Smooth muscle cell (in vitro differentiated cells): ENCODE measurements around the gene FLRT1. TPM values are rescaled to one million over a fixed set of nuclear protein-coding genes. Genes with fewer than 3 reads are reported as not detected.

Experiments used
- DNase-seq: peaks from one replicate; lab custom pipeline; 2025; ENCODE audit not compliant: unreplicated experiment; lab: John Stamatoyannopoulos, UW
- H2AFZ ChIP-seq: fragments of 200-600 bp; sonication (generic); 2 replicates; pipeline ENCODE4 v1.6.0; 2016; ENCODE audit warnings: antibody characterized with exemption, low read depth, mild to moderate bottlenecking
- H3F3A ChIP-seq: fragments of 200-600 bp; sonication (generic); 2 replicates; pipeline ENCODE4 v1.6.0; 2017; ENCODE audit warnings: antibody characterized with exemption, low read depth
- H3K27ac ChIP-seq: fragments of 200-600 bp; sonication (generic); 2 replicates; pipeline ENCODE4 v1.5.1; 2016; ENCODE audit warnings: low read depth, mild to moderate bottlenecking
- H3K27me3 ChIP-seq: fragments of 200-600 bp; sonication (generic); 2 replicates; pipeline ENCODE4 v1.6.1; 2016; ENCODE audit warnings: low read depth, mild to moderate bottlenecking
- H3K36me3 ChIP-seq: fragments of 200-600 bp; sonication (generic); 2 replicates; pipeline ENCODE4 v1.5.1; 2016; ENCODE audit warnings: low read depth
- H3K4me1 ChIP-seq: fragments of 200-600 bp; sonication (generic); 2 replicates; pipeline ENCODE4 v1.5.1; 2016; ENCODE audit warnings: low read depth
- H3K4me2 ChIP-seq: fragments of 200-600 bp; sonication (generic); 2 replicates; pipeline ENCODE4 v1.6.0; 2016; ENCODE audit warnings: mild to moderate bottlenecking
- H3K4me3 ChIP-seq: fragments of 200-600 bp; sonication (generic); 2 replicates; pipeline ENCODE4 v1.5.1; 2016; ENCODE audit warnings: mild to moderate bottlenecking
- H3K79me2 ChIP-seq: fragments of 200-600 bp; sonication (generic); 2 replicates; pipeline ENCODE4 v1.6.0; 2016; ENCODE audit warnings: low read depth, mild to moderate bottlenecking
- H3K9ac ChIP-seq: fragments of 200-600 bp; sonication (generic); 2 replicates; pipeline ENCODE4 v1.6.0; 2016; ENCODE audit warnings: low read depth
- H3K9me3 ChIP-seq: fragments of 200-600 bp; sonication (generic); replicated peaks from 2 replicates; pipeline ENCODE4 v1.5.1; 2016; ENCODE audit warnings: low read depth
- H4K20me1 ChIP-seq: fragments of 200-600 bp; sonication (generic); 2 replicates; pipeline ENCODE4 v1.6.0; 2016; ENCODE audit warnings: low read depth
- WGBS: methylation state at CpG from one replicate; pipeline ENCODE4 v1.1.7; 2016; ENCODE audit warnings: low lambda C conversion rate; 5-methylcytosine and 5-hydroxymethylcytosine counted together
- polyA plus RNA-seq: library from polyadenylated mRNA; unstranded; fragments of >200 nt; fragmentation: Nextera tagmentation; extraction: Ambion mirVana; gene quantifications from 2 replicates; pipeline ENCODE4 v1.2.1, GENCODE V29; 2016
- total RNA-seq: library from RNA; depleted of rRNA; stranded (reverse); fragments of >200 nt; gene quantifications from 2 replicates; pipeline ENCODE4 v1.2.3, GENCODE V29; 2014
- TF ChIP-seq, protein P1 (sequence below): fragments of 200-600 bp; sonication (generic); IDR thresholded peaks from 2 replicates; pipeline ENCODE4 v1.5.1; 2017; ENCODE audit warnings: borderline replicate concordance, mild to moderate bottlenecking, antibody characterized with exemption; ENCODE audit not compliant: insufficient read depth, poor library complexity, severe bottlenecking

Gene FLRT1
- total and polyA plus RNA-seq, 2 experiments from 2014 or later: 0.26 to 0.76 TPM

GRCh38 chr11:64074239-64074638, 38.5 kb downstream of the FLRT1 start:
- peaks cover 17% of the 10 kb centered on the region for H3K4me1 ChIP-seq
- 78% methylated on average over 10 of the region's 10 CpGs for WGBS

GRCh38 chr11:64076758-64077157, 41.0 kb downstream of the FLRT1 start:
- Histone ChIP-seq H3K9me3 (no peaks in the 10 kb centered on the region), H3K4me3 (no peak overlapping the region)
- WGBS: 78% methylated on average over 8 of the region's 8 CpGs

More at GRCh38 chr11:64074239-64074638, 38.5 kb downstream of the FLRT1 start:
- H3K27me3 ChIP-seq: no peaks in the 10 kb centered on the region
- no peak overlapping the region for H3K4me3 ChIP-seq
- H3K27ac ChIP-seq: no peak overlapping the region
- no peaks in the 10 kb centered on the region for H3K79me2 ChIP-seq
- no peak overlapping the region for H3K9ac ChIP-seq
- H3K4me2 ChIP-seq: no peak overlapping the region
- no peaks in the 10 kb centered on the region for H3F3A ChIP-seq
- TF ChIP-seq, protein P1, sequence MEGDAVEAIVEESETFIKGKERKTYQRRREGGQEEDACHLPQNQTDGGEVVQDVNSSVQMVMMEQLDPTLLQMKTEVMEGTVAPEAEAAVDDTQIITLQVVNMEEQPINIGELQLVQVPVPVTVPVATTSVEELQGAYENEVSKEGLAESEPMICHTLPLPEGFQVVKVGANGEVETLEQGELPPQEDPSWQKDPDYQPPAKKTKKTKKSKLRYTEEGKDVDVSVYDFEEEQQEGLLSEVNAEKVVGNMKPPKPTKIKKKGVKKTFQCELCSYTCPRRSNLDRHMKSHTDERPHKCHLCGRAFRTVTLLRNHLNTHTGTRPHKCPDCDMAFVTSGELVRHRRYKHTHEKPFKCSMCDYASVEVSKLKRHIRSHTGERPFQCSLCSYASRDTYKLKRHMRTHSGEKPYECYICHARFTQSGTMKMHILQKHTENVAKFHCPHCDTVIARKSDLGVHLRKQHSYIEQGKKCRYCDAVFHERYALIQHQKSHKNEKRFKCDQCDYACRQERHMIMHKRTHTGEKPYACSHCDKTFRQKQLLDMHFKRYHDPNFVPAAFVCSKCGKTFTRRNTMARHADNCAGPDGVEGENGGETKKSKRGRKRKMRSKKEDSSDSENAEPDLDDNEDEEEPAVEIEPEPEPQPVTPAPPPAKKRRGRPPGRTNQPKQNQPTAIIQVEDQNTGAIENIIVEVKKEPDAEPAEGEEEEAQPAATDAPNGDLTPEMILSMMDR: no peak
- no peaks in the 10 kb centered on the region for H3K9me3 ChIP-seq
- H4K20me1 ChIP-seq: peaks cover 27% of the 10 kb centered on the region
- no peak overlapping the region for H2AFZ ChIP-seq
- no peak for DNase-seq
- H3K36me3 ChIP-seq: no peaks in the 10 kb centered on the region

GRCh38 chr11:64077607-64078006, 41.9 kb downstream of the FLRT1 start:
- Histone ChIP-seq H3K27me3 (no peaks in the 10 kb centered on the region), H3F3A (no peaks in the 10 kb centered on the region), H3K4me1 (no peaks in the 10 kb centered on the region), H3K9ac (no peak overlapping the region), H3K27ac (no peak overlapping the region), H3K79me2 (no peaks in the 10 kb centered on the region), H2AFZ (no peak overlapping the region), H4K20me1 (peaks cover 25% of the 10 kb centered on the region), H3K4me3 (no peak overlapping the region), H3K9me3 (no peaks in the 10 kb centered on the region), H3K4me2 (no peak overlapping the region), H3K36me3 (no peaks in the 10 kb centered on the region)
- DNase-seq: no peak
- TF ChIP-seq, protein P1: no peak
- WGBS: 94% methylated on average over 12 of the region's 12 CpGs

More at GRCh38 chr11:64076758-64077157, 41.0 kb downstream of the FLRT1 start:
- Histone ChIP-seq H3K36me3 (no peaks in the 10 kb centered on the region), H3K9ac (no peak overlapping the region), H3K4me2 (no peak overlapping the region), H3K27ac (no peak overlapping the region), H3K4me1 (no peaks in the 10 kb centered on the region), H3K79me2 (no peaks in the 10 kb centered on the region), H3K27me3 (no peaks in the 10 kb centered on the region), H3F3A (no peaks in the 10 kb centered on the region), H4K20me1 (peaks cover 25% of the 10 kb centered on the region), H2AFZ (no peak overlapping the region)
- no peak for DNase-seq
- TF ChIP-seq, protein P1: no peak

DNA sequence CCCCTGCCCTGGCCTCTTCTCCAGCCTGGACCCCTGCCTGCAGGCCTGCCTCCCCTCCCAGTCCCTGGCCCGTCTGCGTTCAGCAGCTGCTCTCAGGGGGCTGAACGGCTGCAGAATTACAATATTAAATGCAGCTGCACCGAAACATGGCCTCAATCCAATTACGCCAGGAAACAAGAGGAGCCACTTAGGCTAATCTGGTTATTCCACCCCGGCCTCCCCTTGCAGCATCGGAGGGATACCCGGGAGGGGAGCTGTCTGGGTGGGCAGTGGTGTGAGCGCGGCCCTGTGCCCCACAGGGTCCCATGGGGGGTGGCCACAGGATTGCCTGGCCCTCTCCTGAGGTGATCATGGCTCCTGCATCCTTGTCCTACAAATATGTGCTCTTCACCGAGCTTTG, 42.6 kb downstream of the FLRT1 start:
- TF ChIP-seq, protein P1: no peak

More for the DNA sequence above, 42.6 kb downstream of the FLRT1 start:
- no peak overlapping the region for H3K4me3 ChIP-seq
- DNase-seq: no peak
- H3K79me2 ChIP-seq: no peaks in the 10 kb centered on the region
- 91% methylated on average over 11 of the region's 11 CpGs for WGBS
- H3K4me1 ChIP-seq: no peaks in the 10 kb centered on the region
- no peaks in the 10 kb centered on the region for H3K9me3 ChIP-seq
- H2AFZ ChIP-seq: no peak overlapping the region
- H4K20me1 ChIP-seq: peaks cover 25% of the 10 kb centered on the region
- no peaks in the 10 kb centered on the region for H3K27me3 ChIP-seq
- H3K9ac ChIP-seq: no peak overlapping the region
- H3F3A ChIP-seq: no peaks in the 10 kb centered on the region
- H3K4me2 ChIP-seq: no peak overlapping the region
- no peaks in the 10 kb centered on the region for H3K36me3 ChIP-seq
- no peak overlapping the region for H3K27ac ChIP-seq
